ENCODE results near the gene TMEM204. TPM values are rescaled to one million over a fixed set of nuclear protein-coding genes. Genes with fewer than 3 reads are reported as not detected.
A peak's percentile ranks its signal among the peaks of the same experiment; 100 is the strongest.

The TMEM204 gene
- total RNA-seq, 2 experiments from 2014 or later, result 42.9 to 43.5 TPM

DNA sequence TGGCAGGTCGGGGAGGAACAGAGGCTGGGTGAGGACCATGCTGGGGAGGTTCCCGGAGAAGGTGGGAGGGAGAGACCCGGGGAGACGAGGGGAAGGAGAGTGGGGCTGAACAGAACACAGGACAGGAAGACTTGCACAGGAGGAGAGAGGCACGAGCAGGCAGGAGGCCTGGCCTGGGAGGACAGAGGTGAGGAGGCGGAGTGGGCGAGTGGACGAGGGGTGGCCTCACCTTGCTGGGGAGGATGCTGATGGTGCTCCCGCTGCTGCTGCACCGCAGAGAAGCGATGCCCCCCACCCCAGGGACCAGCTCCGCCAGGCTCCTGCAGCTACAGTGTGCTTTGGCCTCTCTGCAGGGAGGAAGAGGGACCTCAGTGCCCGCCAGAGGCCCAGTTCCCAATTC lies 34.5 kb downstream of the TMEM204 start:
- H3K9me3 Mint-ChIP-seq, result no peaks in the 10 kb centered on the region
- CTCF ChIA-PET, result no interaction called here

DNA sequence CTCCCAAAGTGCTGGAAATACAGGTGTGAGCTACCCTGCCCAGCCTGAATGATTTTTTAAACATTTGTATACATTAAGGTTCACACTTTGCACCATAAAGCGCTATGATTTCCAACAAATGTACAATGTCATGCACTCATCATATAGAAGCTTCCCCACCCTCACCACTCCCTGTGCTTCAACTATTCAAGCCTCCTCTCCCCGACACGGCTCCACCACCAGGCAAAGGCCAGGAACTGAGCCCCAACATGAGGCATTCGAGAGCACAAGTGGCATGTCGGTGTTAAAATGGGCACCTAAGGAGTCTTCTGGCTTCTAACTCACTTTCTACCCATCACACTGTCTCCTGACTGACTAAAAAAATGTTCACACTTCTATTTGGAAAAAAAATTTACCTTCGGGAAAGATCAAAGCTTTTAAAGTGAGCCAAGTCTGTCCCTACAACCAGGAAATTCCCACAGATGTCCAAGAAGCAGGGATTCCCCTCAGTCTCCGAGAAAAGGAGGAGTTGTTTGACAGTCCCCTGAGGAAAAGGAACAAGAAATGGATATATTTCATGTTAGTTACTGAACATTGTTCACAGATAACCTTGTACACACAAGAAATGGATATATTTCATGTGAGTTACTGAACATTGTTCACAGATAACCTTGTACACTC lies 37.7 kb downstream of the TMEM204 start:
- Mint-ChIP-seq H3K27me3 (no peaks in the 10 kb centered on the region), H3K4me1 (peaks cover 8% of the 10 kb centered on the region), H3K9me3 (no peaks in the 10 kb centered on the region), H3K4me3 (no peak overlapping the region), H3K27ac (no peak overlapping the region), H3K36me3 (ENCODE audit: low read depth) (no peaks in the 10 kb centered on the region)
- POLR2A ChIA-PET, result no interaction called here
- CTCF ChIA-PET, result interaction anchor here (1.7 kb wide), 1 partner anchor 11 kb away, joined by 3 read pairs; no protein-coding TSS in a partner anchor
- no peak for DNase-seq

More for the DNA sequence above, 34.5 kb downstream of the TMEM204 start:
- Mint-ChIP-seq H3K36me3 (ENCODE audit: low read depth) (no peaks in the 10 kb centered on the region), H3K4me1 (peaks cover 8% of the 10 kb centered on the region), H3K4me3 (no peak overlapping the region), H3K27ac (no peak overlapping the region), H3K27me3 (no peaks in the 10 kb centered on the region)
- DNase-seq, result no peak
- POLR2A ChIA-PET, result no interaction called here

DNA sequence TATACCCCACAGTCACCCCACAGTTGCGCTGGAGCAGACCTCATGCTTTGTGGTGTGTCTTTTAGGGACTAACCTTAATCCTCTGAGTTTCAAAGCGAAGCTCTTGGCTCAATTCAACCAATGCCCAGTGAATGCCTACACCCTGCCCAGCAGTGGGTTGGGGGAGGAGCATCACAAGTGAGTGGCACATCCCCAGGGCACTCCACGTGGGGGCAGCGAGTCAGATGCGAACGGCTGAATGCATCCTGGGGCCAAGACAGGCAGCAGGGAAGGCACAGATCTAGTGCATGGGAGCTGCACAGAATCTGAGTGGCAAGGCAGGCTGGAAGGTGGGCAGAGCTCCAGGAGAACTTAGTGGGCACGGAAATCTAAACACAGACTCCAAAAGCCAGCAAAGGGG lies 39.2 kb downstream of the TMEM204 start:
- Mint-ChIP-seq H3K27me3 (no peaks in the 10 kb centered on the region), H3K4me3 (no peak overlapping the region), H3K36me3 (ENCODE audit: low read depth) (no peaks in the 10 kb centered on the region), H3K4me1 (peaks cover 8% of the 10 kb centered on the region), H3K27ac (no peak overlapping the region), H3K9me3 (no peaks in the 10 kb centered on the region)
- POLR2A ChIA-PET, result no interaction called here
- no peak for DNase-seq
- CTCF ChIA-PET, result interaction anchor here (1.5 kb wide), 1 partner anchor 209 kb away, joined by 3 read pairs; no protein-coding TSS in a partner anchor

DNA sequence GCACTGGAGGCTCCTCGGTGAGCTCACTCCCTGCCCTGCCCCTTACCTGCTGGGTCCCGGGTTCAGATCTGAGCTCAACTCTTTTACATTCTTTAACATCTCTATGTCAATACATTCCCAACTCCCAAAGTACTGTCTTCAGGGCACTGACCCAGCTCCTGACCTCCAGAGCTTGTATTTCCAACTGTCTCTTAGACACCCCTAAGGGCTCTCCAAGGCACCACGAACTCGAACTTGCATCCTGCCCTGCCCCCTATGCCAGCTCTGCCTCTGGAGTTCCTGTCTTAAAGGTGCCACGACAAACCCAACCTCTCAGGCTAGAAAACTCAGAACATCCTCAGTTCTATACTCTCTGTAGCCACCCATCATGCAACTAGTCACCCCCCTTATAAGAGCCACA lies 39.8 kb downstream of the TMEM204 start:
- Mint-ChIP-seq H3K4me3 (no peak overlapping the region), H3K27ac (no peak overlapping the region), H3K4me1 (peaks cover 8% of the 10 kb centered on the region), H3K9me3 (no peaks in the 10 kb centered on the region), H3K36me3 (ENCODE audit: low read depth) (no peaks in the 10 kb centered on the region), H3K27me3 (no peaks in the 10 kb centered on the region)
- DNase-seq, result no peak
- POLR2A ChIA-PET, result no interaction called here
- CTCF ChIA-PET, result interaction anchor here (1.5 kb wide), 1 partner anchor 210 kb away, joined by 3 read pairs; no protein-coding TSS in a partner anchor

DNA sequence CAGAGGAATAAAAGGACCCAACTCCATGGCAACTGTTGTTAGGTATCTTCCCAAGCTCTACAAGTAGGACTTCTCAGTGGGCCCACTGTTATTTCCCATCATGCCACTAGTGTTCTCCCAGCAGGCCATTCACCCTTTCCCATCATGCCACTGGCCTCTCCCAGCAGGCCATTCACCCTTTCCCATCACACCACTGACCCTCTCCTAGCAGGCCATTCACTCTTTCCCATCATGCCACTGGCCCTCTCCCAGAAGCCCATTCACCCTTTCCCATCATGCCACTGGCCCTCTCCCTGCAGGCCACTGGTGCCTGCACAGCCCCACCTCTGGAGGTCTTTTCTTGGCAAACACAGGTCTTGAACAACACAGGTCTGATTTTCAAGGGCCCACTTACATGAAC lies 42.1 kb downstream of the TMEM204 start:
- ChIA-PET POLR2A (no interaction called here), CTCF (no interaction called here)
- H3K4me3 Mint-ChIP-seq, result no peak overlapping the region
- H3K36me3 Mint-ChIP-seq (ENCODE audit: low read depth), result no peaks in the 10 kb centered on the region
- DNase-seq, result no peak
- no peaks in the 10 kb centered on the region for H3K9me3 Mint-ChIP-seq
- no peaks in the 10 kb centered on the region for H3K4me1 Mint-ChIP-seq
- no peaks in the 10 kb centered on the region for H3K27me3 Mint-ChIP-seq
- H3K27ac Mint-ChIP-seq, result no peak overlapping the region

DNA sequence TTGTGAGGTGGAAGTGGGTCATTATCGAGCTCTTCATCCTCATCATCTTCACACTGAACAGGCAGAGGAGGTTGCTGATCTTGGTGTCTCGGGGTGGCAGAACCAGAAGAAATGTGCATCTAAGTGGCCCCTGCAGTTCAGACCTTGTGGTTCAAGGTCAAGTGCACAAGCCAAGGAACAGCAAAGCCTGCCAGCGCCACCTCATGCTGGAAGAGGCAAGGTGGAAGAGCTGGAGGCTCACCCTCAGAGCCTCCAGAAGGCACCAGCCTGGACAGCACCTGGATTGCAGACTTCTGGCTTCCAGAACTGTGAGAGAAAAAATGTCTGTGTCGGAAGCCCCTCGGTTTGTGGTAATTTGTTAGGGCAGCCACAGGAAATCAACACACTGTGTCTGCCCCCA lies 45.7 kb downstream of the TMEM204 start:
- Mint-ChIP-seq H3K4me1 (no peaks in the 10 kb centered on the region), H3K4me3 (no peak overlapping the region), H3K27me3 (no peaks in the 10 kb centered on the region), H3K9me3 (no peaks in the 10 kb centered on the region), H3K36me3 (ENCODE audit: low read depth) (no peaks in the 10 kb centered on the region), H3K27ac (no peak overlapping the region)
- peak; percentile 34 for DNase-seq
- ChIA-PET CTCF (interaction anchor here (0.5 kb wide), 1 partner anchor 126 kb away, joined by 3 read pairs; no protein-coding TSS in a partner anchor), POLR2A (no interaction called here)

DNA sequence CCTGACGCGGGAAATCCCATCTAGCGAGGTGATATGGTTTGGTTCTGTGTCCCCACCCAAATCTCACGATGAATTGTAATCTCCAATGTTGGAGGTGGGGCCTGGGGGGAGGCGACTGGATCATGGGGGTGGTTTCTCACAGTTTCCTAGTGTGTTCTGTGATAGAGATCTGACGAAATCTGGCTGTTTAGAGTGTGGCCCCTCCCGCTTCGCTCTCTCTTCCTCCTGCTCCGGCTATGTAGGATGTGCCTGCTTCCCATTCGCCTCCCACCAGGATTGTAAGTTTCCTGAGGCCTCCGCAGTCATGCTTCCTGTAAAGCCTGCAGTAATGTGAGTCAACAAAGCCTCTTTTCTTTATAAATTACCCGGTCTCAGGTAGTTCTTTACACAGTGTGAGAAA lies 46.8 kb downstream of the TMEM204 start:
- DNase-seq, result no peak
- ChIA-PET POLR2A (no interaction called here), CTCF (no interaction called here)
- Mint-ChIP-seq H3K27me3 (no peaks in the 10 kb centered on the region), H3K36me3 (ENCODE audit: low read depth) (no peaks in the 10 kb centered on the region), H3K9me3 (no peaks in the 10 kb centered on the region), H3K27ac (no peak overlapping the region), H3K4me3 (no peak overlapping the region), H3K4me1 (no peaks in the 10 kb centered on the region)

DNA sequence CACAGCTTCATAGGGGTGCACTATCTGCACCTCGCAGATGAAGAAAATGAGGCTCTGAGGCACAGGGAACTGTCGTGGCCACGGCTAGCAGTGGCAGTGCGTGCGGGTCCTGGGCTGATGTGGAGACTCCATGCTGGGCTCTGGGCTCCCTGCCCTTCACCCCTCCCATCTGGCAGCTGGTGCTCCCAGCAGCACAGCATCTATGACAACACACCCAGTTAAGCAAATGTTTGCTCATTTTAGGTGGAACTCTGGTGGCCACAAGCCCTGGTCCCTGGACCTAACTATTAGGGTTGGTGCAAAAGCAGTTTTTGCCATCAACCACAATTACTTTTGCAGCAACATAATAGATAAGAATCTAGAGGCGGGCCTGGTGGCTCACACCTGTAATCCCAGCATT lies 47.5 kb downstream of the TMEM204 start:
- Mint-ChIP-seq H3K27ac (no peak overlapping the region), H3K27me3 (no peaks in the 10 kb centered on the region), H3K9me3 (no peaks in the 10 kb centered on the region), H3K4me3 (no peak overlapping the region), H3K36me3 (ENCODE audit: low read depth) (no peaks in the 10 kb centered on the region), H3K4me1 (no peaks in the 10 kb centered on the region)
- no peak for DNase-seq
- ChIA-PET CTCF (no interaction called here), POLR2A (no interaction called here)

DNA sequence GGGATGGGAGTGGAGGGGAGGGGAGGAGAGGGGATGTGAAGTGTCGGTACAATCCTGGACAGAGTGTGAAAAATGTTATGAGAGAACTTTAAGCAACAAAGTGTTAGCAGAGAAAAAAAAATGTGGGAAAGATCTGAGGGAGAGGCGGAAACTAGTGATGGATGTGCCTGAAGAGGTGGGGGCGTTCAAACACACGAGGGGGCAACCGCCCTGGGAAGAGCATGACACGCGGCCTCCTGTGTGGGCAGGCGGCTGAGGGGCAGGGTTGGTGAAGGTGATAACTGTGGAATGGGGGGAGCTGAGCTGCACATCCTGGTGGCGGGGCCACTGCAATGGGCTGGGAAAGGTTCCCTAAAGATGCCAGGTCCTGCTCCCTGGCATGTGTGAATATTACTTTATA lies 48.3 kb downstream of the TMEM204 start:
- no peaks in the 10 kb centered on the region for H3K9me3 Mint-ChIP-seq
- no peak overlapping the region for H3K27ac Mint-ChIP-seq
- DNase-seq, result no peak
- no peaks in the 10 kb centered on the region for H3K4me1 Mint-ChIP-seq
- ChIA-PET POLR2A (no interaction called here), CTCF (no interaction called here)
- H3K4me3 Mint-ChIP-seq, result no peak overlapping the region
- H3K27me3 Mint-ChIP-seq, result no peaks in the 10 kb centered on the region
- H3K36me3 Mint-ChIP-seq (ENCODE audit: low read depth), result no peaks in the 10 kb centered on the region

DNA sequence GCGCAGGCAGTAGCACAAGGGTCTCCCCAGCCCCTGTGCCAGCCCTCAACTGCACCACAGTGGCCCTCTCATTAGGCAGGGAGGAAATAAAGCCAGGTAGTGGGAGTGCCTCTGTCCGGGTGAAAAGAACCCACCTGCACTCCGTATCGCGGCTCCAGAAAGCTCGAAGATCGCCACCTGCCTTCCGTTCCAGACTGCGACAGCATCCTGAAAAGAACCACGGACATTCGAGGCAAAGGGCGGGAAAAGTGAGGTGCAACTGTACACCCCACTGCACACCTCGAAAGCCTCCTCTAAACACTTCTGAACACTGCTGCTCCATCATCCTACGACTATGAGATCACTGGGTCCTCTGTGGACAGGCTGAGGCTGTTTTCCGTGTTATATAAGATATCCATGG lies 49.7 kb downstream of the TMEM204 start:
- Mint-ChIP-seq H3K4me1 (no peaks in the 10 kb centered on the region), H3K27me3 (no peaks in the 10 kb centered on the region), H3K4me3 (no peak overlapping the region), H3K27ac (no peak overlapping the region), H3K36me3 (ENCODE audit: low read depth) (no peaks in the 10 kb centered on the region), H3K9me3 (no peaks in the 10 kb centered on the region)
- ChIA-PET CTCF (no interaction called here), POLR2A (no interaction called here)
- no peak for DNase-seq

DNA sequence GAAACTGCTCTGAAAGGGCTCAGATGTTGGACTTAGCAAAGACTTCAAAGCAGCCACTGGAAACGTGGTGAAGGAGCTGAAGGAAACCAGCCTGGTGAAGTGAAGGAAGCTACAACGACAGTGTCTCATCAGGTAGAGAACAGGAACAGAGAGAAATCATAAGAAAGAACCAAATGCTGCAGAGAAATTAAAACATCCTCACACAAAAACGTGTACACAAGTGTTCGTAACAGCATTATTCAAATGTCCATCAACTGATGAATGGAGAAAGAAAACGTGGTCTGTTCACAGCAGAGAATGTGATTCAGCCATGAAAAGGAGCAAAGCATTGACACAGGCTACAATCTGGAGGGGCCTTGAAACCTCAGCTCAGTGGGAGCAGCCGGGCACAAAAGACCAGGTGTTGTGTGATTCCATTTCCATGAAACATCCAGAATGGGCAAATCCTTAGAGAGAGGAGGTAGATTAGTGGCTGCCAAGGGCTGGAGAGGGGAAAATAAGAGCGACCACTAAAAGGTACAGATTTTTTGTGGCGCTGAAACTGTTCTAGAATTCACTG lies 51.5 kb downstream of the TMEM204 start:
- no peak overlapping the region for H3K27ac Mint-ChIP-seq
- POLR2A ChIA-PET, result interaction anchor here (0.7 kb wide), 1 partner anchor 908 kb away, joined by 3 read pairs; no protein-coding TSS in a partner anchor

DNA sequence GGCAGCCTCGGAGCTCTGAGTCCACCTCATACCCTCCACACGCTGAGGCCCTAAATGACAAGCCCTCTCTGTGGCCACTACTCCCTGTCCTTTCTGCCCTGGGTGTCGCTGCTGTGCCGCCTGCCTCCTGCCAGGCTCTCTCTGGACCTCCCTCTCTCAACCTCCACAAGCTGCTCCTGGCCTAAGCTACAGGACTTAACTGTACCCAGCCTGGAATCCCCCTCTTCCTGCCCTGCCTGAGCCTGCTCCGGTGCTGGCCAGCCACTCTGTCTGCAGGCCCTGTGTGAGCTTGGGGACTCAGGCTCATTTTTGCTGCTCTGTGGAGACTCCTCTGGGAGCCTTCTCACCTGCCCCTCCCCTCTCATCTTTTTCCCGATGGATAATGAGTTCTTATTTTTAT lies 56.9 kb downstream of the TMEM204 start:
- H3K4me1 Mint-ChIP-seq, result no peaks in the 10 kb centered on the region
- ChIA-PET POLR2A (no interaction called here), CTCF (no interaction called here)
- no peaks in the 10 kb centered on the region for H3K9me3 Mint-ChIP-seq
- no peak for DNase-seq
- no peaks in the 10 kb centered on the region for H3K36me3 Mint-ChIP-seq (ENCODE audit: low read depth)
- H3K4me3 Mint-ChIP-seq, result no peak overlapping the region
- no peaks in the 10 kb centered on the region for H3K27me3 Mint-ChIP-seq
- H3K27ac Mint-ChIP-seq, result no peak overlapping the region

More for the DNA sequence above, 51.5 kb downstream of the TMEM204 start:
- H3K36me3 Mint-ChIP-seq (ENCODE audit: low read depth), result no peaks in the 10 kb centered on the region
- no peak overlapping the region for H3K4me3 Mint-ChIP-seq
- DNase-seq, result no peak
- CTCF ChIA-PET, result no interaction called here
- no peaks in the 10 kb centered on the region for H3K9me3 Mint-ChIP-seq
- H3K27me3 Mint-ChIP-seq, result no peaks in the 10 kb centered on the region
- no peaks in the 10 kb centered on the region for H3K4me1 Mint-ChIP-seq

DNA sequence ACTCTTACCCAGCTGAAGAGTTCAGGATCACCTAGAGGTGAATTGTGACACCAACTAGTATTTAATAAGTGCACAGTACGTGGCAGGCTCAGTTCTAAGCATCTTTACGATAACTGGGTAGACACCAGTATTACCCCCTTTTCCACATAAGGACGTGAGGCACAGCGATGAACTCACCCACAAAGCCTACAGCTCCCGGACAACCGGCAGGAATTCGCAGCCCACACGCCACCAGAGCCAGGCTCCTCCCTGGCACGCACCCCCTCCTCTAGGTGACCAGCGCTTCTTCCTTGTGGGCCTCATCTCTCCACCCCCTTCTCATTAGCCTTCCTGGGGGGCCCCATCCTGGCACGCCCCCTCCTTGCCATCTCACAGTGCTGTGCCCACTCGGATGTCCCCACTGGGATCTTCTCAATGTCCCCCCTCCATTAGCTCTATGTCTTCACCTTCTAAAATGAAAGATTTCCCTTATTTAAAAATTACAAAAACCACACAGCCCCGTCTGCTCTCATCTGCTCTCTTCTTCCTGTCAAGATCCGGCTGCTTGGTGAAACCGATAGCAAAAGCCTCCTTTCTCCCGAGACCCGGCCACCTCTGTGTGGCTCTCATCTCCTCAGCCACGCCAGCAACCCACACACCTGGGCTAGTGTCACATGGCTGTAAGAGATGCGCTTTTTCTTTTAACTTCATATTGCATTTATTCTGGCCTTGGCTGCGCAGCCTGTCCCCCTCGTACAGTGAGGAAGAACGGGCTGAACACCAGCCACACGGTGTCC lies 57.7 kb downstream of the TMEM204 start:
- Mint-ChIP-seq H3K4me1 (no peaks in the 10 kb centered on the region), H3K27me3 (no peaks in the 10 kb centered on the region), H3K27ac (no peak overlapping the region), H3K9me3 (no peaks in the 10 kb centered on the region), H3K36me3 (ENCODE audit: low read depth) (no peaks in the 10 kb centered on the region), H3K4me3 (no peak overlapping the region)
- ChIA-PET CTCF (no interaction called here), POLR2A (no interaction called here)
- no peak for DNase-seq

DNA sequence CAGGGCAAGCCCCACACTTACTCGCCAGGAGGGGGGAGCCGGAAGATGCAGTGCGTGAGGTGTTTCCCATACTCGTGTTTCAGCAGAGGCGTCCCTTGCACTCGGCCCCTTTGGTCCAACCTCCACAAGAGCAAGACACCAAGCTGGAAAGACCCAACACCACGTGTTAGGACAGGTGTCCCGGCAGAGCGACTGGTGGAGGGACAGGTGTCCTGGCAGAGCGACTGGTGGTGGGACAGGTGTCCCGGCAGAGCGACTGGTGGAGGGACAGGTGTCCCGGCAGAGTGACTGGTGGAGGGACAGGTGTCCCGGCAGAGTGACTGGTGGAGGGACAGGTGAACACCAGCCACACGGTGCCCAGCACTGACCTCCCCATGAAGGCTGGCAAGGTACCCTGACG lies 59.0 kb downstream of the TMEM204 start:
- H3K4me3 Mint-ChIP-seq, result no peak overlapping the region
- no peak for DNase-seq
- no peaks in the 10 kb centered on the region for H3K9me3 Mint-ChIP-seq
- ChIA-PET POLR2A (no interaction called here), CTCF (no interaction called here)
- no peaks in the 10 kb centered on the region for H3K36me3 Mint-ChIP-seq (ENCODE audit: low read depth)
- no peaks in the 10 kb centered on the region for H3K4me1 Mint-ChIP-seq
- H3K27ac Mint-ChIP-seq, result no peak overlapping the region
- no peaks in the 10 kb centered on the region for H3K27me3 Mint-ChIP-seq

Measured in activated CD4-positive, alpha-beta memory T cell treated with anti-CD3 and anti-CD28 coated beads, Interleukin-2, amount 10 ng/mL, durations not matched to agents 7 days and 5 days (primary cell).